Measurements from ENCODE around the gene MAPK9.

Gene MAPK9

GRCh38 chr5:180205916-180206315 lies 86.0 kb downstream of the MAPK9 start:
- DNase-seq (ENCODE audit: low read depth) = no peak

GRCh38 chr5:180204276-180204819 lies 87.5 kb downstream of the MAPK9 start:
- no peak for DNase-seq (ENCODE audit: low read depth)

GRCh38 chr5:180202939-180203573 lies 88.8 kb downstream of the MAPK9 start:
- no peak for DNase-seq (ENCODE audit: low read depth)

GRCh38 chr5:180201051-180201987 lies 90.6 kb downstream of the MAPK9 start:
- DNase-seq (ENCODE audit: low read depth) = no peak

GRCh38 chr5:180199390-180199789 lies 92.5 kb downstream of the MAPK9 start:
- DNase-seq (ENCODE audit: low read depth) = no peak

GRCh38 chr5:180198208-180198607 lies 93.7 kb downstream of the MAPK9 start:
- DNase-seq (ENCODE audit: low read depth) = no peak

- DNase-seq (ENCODE audit: low read depth) = no peak
Measured at GRCh38 chr5:180197016-180197702, 94.7 kb downstream of the MAPK9 start.

- DNase-seq (ENCODE audit: low read depth) = no peak
Measured at GRCh38 chr5:180194410-180195345, 97.2 kb downstream of the MAPK9 start.

- DNase-seq (ENCODE audit: low read depth) = no peak
Measured at GRCh38 chr5:180193749-180194375, 98.0 kb downstream of the MAPK9 start.

GRCh38 chr5:180191716-180192115 lies 100.2 kb downstream of the MAPK9 start:
- DNase-seq (ENCODE audit: low read depth) = no peak

GRCh38 chr5:180187767-180188166 lies 104.1 kb downstream of the MAPK9 start:
- DNase-seq (ENCODE audit: low read depth) = no peak

Data from activated T-helper 9 cell treated with anti-CD3 and anti-CD28 coated beads, Interleukin-2, amount 50 U/mL, for 16 hours (primary cell).